ENCODE measurements around the gene ETF1.

ETF1 gene

DNA sequence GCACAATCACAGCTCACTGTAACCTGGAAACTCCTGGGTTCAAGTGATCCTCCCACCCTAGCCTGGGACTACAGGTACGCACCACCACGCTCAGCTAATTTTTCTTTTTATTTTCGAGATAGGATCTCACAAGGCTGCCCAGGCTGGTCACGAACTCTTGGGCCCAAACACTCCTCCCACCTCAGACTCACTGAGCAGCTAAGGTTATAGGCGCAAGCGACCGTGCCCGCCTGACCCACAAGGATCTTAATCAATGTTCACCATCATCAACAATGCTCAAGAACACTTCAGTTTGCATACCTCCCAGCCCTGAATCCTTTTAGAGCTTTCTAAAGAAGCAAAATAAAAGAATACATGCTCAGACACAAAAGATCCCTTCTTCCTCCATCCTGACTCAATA lies 13.2 kb downstream of the ETF1 start:
- no peaks in the 10 kb centered on the region for H3K4me1 Mint-ChIP-seq
- H3K27me3 Mint-ChIP-seq (ENCODE audit: low read depth), result no peaks in the 10 kb centered on the region
- H3K9me3 Mint-ChIP-seq, result no peaks in the 10 kb centered on the region
- H3K36me3 Mint-ChIP-seq (ENCODE audit: low read depth), result peaks cover 48% of the 10 kb centered on the region
- no peak overlapping the region for H3K4me3 Mint-ChIP-seq
- TF ChIP-seq, protein P1, sequence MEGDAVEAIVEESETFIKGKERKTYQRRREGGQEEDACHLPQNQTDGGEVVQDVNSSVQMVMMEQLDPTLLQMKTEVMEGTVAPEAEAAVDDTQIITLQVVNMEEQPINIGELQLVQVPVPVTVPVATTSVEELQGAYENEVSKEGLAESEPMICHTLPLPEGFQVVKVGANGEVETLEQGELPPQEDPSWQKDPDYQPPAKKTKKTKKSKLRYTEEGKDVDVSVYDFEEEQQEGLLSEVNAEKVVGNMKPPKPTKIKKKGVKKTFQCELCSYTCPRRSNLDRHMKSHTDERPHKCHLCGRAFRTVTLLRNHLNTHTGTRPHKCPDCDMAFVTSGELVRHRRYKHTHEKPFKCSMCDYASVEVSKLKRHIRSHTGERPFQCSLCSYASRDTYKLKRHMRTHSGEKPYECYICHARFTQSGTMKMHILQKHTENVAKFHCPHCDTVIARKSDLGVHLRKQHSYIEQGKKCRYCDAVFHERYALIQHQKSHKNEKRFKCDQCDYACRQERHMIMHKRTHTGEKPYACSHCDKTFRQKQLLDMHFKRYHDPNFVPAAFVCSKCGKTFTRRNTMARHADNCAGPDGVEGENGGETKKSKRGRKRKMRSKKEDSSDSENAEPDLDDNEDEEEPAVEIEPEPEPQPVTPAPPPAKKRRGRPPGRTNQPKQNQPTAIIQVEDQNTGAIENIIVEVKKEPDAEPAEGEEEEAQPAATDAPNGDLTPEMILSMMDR (IDR thresholded peaks at IDR 0.05; ENCODE audit: unreplicated experiment in 3 of 3), result no peak
- no peak overlapping the region for H3K27ac Mint-ChIP-seq

DNA sequence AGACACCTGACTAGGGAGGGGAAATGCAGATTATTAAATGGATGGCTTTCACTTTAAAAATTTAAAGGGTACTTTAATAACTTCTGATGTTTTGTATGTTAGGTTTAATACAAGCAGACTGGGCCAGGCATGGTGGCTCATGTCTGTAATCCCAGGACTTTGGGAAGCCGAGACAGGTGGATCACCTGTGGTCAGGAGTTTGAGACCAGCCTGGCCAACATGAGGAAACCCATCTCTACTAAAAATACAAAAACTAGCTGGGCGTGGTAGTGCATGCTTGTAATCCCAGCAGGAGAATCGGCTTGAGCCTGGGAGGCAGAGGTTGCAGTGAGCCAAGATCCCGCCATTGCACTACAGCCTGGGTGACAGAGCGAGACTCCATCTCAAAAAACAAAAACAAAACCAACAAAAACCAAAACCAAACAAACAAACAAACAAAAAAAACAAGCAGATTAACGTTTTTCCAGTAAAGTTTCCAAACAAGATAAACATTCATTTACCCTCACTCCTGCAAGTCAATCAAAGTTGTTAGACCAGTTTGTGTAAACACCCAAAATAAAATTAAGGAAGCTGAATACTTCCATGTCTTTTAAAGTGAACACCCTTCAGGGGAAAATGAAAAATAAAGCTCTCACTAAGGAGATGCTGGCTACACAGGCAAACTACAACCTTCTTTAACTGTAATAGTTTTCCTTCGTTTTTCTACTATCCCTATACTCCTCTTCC lies 14.1 kb downstream of the ETF1 start:
- peaks cover 39% of the 10 kb centered on the region for H3K36me3 Mint-ChIP-seq (ENCODE audit: low read depth)
- no peaks in the 10 kb centered on the region for H3K9me3 Mint-ChIP-seq
- no peak overlapping the region for H3K27ac Mint-ChIP-seq
- TF ChIP-seq, protein P1 (IDR thresholded peaks at IDR 0.05; ENCODE audit: unreplicated experiment in 3 of 3), result no peak
- H3K4me3 Mint-ChIP-seq, result no peak overlapping the region
- H3K27me3 Mint-ChIP-seq (ENCODE audit: low read depth), result no peaks in the 10 kb centered on the region
- no peaks in the 10 kb centered on the region for H3K4me1 Mint-ChIP-seq

DNA sequence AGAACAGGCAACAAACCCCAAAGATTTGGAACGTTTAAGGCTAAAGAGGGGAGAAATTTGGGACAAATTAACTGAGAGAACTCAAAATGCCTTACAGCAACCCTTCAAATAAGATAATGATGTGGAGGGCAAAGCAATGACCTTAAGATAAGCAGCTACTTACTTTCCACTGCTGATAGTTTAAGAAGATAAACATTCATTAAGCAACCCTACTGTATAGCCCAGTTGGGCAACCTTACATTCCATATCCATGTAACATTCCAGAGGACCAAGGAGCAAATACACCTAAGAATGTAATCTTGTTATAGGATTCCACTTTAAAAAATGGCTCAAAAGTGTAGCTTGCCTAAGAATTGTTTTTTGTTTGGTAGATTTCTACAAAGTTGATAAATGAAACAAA lies 14.8 kb downstream of the ETF1 start:
- H3K9me3 Mint-ChIP-seq, result no peaks in the 10 kb centered on the region
- no peak overlapping the region for H3K4me3 Mint-ChIP-seq
- TF ChIP-seq, protein P1 (IDR thresholded peaks at IDR 0.05; ENCODE audit: unreplicated experiment in 3 of 3), result no peak
- H3K27me3 Mint-ChIP-seq (ENCODE audit: low read depth), result no peaks in the 10 kb centered on the region
- no peaks in the 10 kb centered on the region for H3K4me1 Mint-ChIP-seq
- peaks cover 37% of the 10 kb centered on the region for H3K36me3 Mint-ChIP-seq (ENCODE audit: low read depth)
- peak overlapping the region in 1 of 3 experiments; percentile 42 for H3K27ac Mint-ChIP-seq

DNA sequence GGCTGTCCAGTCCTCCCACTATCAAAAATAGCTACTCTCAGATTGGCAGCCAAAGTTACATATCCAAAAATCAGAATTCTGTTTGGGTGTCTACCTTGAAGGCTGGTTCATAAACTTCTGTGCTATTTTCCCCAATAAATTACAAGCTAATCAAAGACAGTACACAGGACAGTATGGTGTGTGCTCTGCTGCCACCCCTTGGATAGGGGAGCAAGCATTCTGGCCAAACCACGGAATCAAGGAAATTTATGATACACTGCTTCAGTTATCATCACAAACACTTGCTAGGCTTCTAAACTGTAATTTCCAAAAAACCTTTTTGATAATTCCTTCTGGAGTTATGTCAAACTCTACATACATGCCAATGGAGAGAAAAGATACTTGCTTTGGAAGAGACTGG lies 15.9 kb downstream of the ETF1 start:
- Mint-ChIP-seq H3K4me3 (no peak overlapping the region), H3K27me3 (ENCODE audit: low read depth) (no peaks in the 10 kb centered on the region), H3K36me3 (ENCODE audit: low read depth) (peaks cover 27% of the 10 kb centered on the region), H3K9me3 (no peaks in the 10 kb centered on the region), H3K4me1 (no peaks in the 10 kb centered on the region), H3K27ac (no peak overlapping the region)
- TF ChIP-seq, protein P1 (IDR thresholded peaks at IDR 0.05; ENCODE audit: unreplicated experiment in 3 of 3), result no peak

DNA sequence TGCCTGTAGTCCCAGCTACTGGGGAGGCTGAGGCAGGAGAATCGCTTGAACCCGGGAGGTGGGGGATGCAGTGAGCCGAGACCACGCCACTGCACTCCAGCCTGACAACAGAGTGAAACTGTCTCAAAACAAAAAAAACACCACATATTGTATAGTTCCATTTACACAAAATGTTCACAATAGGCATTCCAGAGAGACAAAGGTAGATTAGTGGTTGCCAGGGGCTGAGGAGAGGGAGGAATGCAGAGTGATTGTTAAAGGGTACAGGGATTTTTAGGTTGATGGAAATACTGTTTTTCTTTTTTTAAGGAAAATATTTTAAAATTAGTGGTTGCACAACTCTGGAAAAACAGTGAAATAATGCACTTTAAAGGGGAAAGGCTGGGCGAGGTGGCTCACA lies 19.6 kb downstream of the ETF1 start:
- Mint-ChIP-seq H3K36me3 (ENCODE audit: low read depth) (peaks cover 15% of the 10 kb centered on the region), H3K9me3 (no peaks in the 10 kb centered on the region), H3K4me1 (no peaks in the 10 kb centered on the region), H3K27me3 (ENCODE audit: low read depth) (no peaks in the 10 kb centered on the region), H3K4me3 (no peak overlapping the region), H3K27ac (no peak overlapping the region)
- TF ChIP-seq, protein P1 (IDR thresholded peaks at IDR 0.05; ENCODE audit: unreplicated experiment in 3 of 3), result no peak

DNA sequence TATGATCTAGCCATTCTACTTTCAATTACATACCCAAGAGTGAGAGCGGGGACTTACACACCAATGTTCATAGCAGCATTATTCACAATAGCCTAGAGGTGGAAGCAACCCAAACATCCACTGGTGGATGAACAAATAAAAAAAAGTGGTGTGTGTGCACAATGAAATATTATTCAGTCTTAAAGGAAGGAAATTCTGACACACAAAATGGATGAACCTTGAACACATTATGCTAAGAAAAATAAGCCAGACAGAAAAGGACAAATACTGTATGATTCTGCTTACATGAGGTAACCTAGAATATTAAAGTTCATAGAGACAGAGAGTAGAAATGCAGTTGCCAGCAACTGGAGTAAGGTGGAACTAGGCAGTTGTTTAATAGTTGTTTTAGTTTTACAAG lies 22.1 kb downstream of the ETF1 start:
- Mint-ChIP-seq H3K27ac (no peak overlapping the region), H3K36me3 (ENCODE audit: low read depth) (peaks cover 26% of the 10 kb centered on the region), H3K27me3 (ENCODE audit: low read depth) (no peaks in the 10 kb centered on the region), H3K9me3 (no peaks in the 10 kb centered on the region), H3K4me3 (no peak overlapping the region), H3K4me1 (no peaks in the 10 kb centered on the region)
- TF ChIP-seq, protein P1 (IDR thresholded peaks at IDR 0.05; ENCODE audit: unreplicated experiment in 3 of 3), result no peak

Data from nephron (organoid).